ENCODE measurements around the gene RGP1.

GRCh38 chr9:35703906-35704672 lies 45.0 kb upstream of the RGP1 start:
- TF ChIP-seq CTCF (IDR thresholded peaks at IDR 0.05; ENCODE audit: low read depth, low read length, poor library complexity, severe bottlenecking) (no peak), EZH2phosphoT487 (IDR thresholded peaks at IDR 0.05; ENCODE audit: borderline replicate concordance, low read length) (no peak)

All from DOHH2 (cell line).